ENCODE measurements around the gene CGNL1.

CGNL1 gene

GRCh38 chr15:57596301-57596855 is 220.1 kb downstream of the CGNL1 start:
- no peak overlapping the region for H3K4me3 ChIP-seq (replicated peaks in 1 of 2; ENCODE audit: low read depth in 2 of 2, low read length in 2 of 2)
- no peak for DNase-seq (ENCODE audit: low read depth in 2 of 2)
- TF ChIP-seq, protein P1, sequence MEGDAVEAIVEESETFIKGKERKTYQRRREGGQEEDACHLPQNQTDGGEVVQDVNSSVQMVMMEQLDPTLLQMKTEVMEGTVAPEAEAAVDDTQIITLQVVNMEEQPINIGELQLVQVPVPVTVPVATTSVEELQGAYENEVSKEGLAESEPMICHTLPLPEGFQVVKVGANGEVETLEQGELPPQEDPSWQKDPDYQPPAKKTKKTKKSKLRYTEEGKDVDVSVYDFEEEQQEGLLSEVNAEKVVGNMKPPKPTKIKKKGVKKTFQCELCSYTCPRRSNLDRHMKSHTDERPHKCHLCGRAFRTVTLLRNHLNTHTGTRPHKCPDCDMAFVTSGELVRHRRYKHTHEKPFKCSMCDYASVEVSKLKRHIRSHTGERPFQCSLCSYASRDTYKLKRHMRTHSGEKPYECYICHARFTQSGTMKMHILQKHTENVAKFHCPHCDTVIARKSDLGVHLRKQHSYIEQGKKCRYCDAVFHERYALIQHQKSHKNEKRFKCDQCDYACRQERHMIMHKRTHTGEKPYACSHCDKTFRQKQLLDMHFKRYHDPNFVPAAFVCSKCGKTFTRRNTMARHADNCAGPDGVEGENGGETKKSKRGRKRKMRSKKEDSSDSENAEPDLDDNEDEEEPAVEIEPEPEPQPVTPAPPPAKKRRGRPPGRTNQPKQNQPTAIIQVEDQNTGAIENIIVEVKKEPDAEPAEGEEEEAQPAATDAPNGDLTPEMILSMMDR (IDR thresholded peaks at IDR 0.05; ENCODE audit: low read depth, low read length): no peak

GRCh38 chr15:57596978-57597377 is 220.7 kb downstream of the CGNL1 start:
- DNase-seq (ENCODE audit: low read depth in 2 of 2): peak in 1 of 2 donors; percentile 14
- TF ChIP-seq, protein P1 (IDR thresholded peaks at IDR 0.05; ENCODE audit: low read depth, low read length): no peak
- no peak overlapping the region for H3K4me3 ChIP-seq (replicated peaks in 1 of 2; ENCODE audit: low read depth in 2 of 2, low read length in 2 of 2)

- TF ChIP-seq, protein P1 (IDR thresholded peaks at IDR 0.05; ENCODE audit: low read depth, low read length): no peak
- DNase-seq (ENCODE audit: low read depth in 2 of 2): no peak
- H3K4me3 ChIP-seq (replicated peaks in 1 of 2; ENCODE audit: low read depth in 2 of 2, low read length in 2 of 2): no peak overlapping the region
Observed at GRCh38 chr15:57597431-57597830, 221.1 kb downstream of the CGNL1 start.

GRCh38 chr15:57598346-57598745 is 222.0 kb downstream of the CGNL1 start:
- DNase-seq (ENCODE audit: low read depth in 2 of 2): no peak
- TF ChIP-seq, protein P1 (IDR thresholded peaks at IDR 0.05; ENCODE audit: low read depth, low read length): no peak
- H3K4me3 ChIP-seq (replicated peaks in 1 of 2; ENCODE audit: low read depth in 2 of 2, low read length in 2 of 2): no peak overlapping the region

DNA sequence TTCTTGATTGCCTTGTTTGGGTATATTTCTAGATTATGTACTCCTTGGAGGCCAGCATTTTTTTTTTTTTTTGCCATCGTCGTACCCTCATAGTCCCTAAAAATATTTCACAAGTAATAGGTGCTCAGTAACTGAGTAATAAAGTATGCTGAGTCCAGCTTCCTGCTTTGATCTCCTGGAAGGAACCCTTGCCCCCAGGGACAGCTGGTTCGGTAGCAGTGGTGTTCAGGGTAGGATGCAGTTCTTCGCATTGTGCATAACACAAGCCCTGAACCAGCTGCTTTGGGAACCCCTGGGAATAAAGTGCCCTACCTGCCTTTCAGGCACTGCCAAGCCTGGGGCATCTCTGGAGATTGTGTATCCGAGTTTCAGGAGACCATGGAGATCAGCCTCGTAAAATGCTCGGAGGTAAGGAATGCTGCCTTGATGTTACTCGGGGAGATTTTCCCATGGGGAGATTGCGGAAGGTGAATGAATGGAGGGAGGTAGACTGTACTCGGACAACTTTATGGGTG is 223.0 kb downstream of the CGNL1 start:
- H3K4me3 ChIP-seq (replicated peaks in 1 of 2; ENCODE audit: low read depth in 2 of 2, low read length in 2 of 2): no peak overlapping the region
- DNase-seq (ENCODE audit: low read depth in 2 of 2): no peak
- TF ChIP-seq, protein P1 (IDR thresholded peaks at IDR 0.05; ENCODE audit: low read depth, low read length): no peak

DNA sequence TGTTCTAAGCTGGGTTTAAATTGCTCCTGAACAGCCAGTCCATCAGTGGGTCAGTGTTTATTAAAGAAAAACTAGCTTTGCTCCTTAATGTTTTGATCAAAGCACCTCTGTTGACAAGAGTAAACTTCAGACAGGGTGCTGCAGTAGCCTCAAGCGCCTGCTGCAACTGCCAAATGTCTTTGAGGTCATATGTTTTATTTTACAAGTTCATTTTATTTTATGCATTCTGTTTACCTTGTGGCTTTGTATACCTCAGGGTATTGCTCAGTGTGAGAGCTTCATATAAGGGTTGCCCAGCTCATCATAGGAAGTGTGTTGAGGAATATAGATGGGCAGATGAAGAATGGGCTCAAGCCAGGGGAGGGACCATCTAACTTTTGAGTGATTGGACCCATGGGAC is 223.9 kb downstream of the CGNL1 start:
- DNase-seq (ENCODE audit: low read depth in 2 of 2): no peak
- no peak overlapping the region for H3K4me3 ChIP-seq (replicated peaks in 1 of 2; ENCODE audit: low read depth in 2 of 2, low read length in 2 of 2)
- TF ChIP-seq, protein P1 (IDR thresholded peaks at IDR 0.05; ENCODE audit: low read depth, low read length): no peak

Measured in cardiac fibroblast (primary cell).